Activated naive CD4-positive, alpha-beta T cell treated with anti-CD3 and anti-CD28 coated beads, Interleukin-2, amount 10 ng/mL, durations not matched to agents 7 days and 5 days (primary cell): Measurements from ENCODE around the gene PRKG2.

Source experiments
- CTCF ChIA-PET: fragments of 350-600 bp; sonication (Branson Sonifier 250); formaldehyde crosslinking; loops from one replicate; lab custom pipeline; 2021; ENCODE audit warnings: antibody characterized with exemption; lab: Charles Lee
- DNase-seq: peaks from one replicate; pipeline ENCODE4 v3.0.0-alpha.2; 2020
- H3K27ac Mint-ChIP-seq: one replicate; pipeline ENCODE4 v1.8.0; 2021; ENCODE audit warnings: mild to moderate bottlenecking, moderate library complexity, mixed read lengths
- H3K27me3 Mint-ChIP-seq: one replicate; pipeline ENCODE4 v1.8.0; 2021; ENCODE audit warnings: mild to moderate bottlenecking, mixed read lengths
- H3K36me3 Mint-ChIP-seq: one replicate; pipeline ENCODE4 v1.8.0; 2021; ENCODE audit warnings: mixed read lengths
- H3K4me1 Mint-ChIP-seq: one replicate; pipeline ENCODE4 v1.8.0; 2021; ENCODE audit warnings: mixed read lengths
- H3K4me3 Mint-ChIP-seq: one replicate; pipeline ENCODE4 v1.8.0; 2021; ENCODE audit warnings: mild to moderate bottlenecking, moderate library complexity, mixed read lengths
- H3K9me3 Mint-ChIP-seq: one replicate; pipeline ENCODE4 v1.8.0; 2021; ENCODE audit warnings: mixed read lengths

The PRKG2 gene

GRCh38 chr4:81199831-81200230 is 15.2 kb downstream of the PRKG2 start:
- Mint-ChIP-seq H3K27me3 (peaks cover 8% of the 10 kb centered on the region), H3K36me3 (no peaks in the 10 kb centered on the region), H3K4me3 (no peak overlapping the region), H3K27ac (no peak overlapping the region), H3K4me1 (no peaks in the 10 kb centered on the region), H3K9me3 (no peaks in the 10 kb centered on the region)
- DNase-seq = no peak
- CTCF ChIA-PET = interaction anchor here (0.6 to 1.1 kb wide), 2 partner anchors 130 to 787 kb away, joined by 3 to 4 read pairs; no protein-coding TSS in a partner anchor

GRCh38 chr4:81198609-81199008 is 16.4 kb downstream of the PRKG2 start:
- no peaks in the 10 kb centered on the region for H3K4me1 Mint-ChIP-seq
- H3K27me3 Mint-ChIP-seq = peaks cover under 1% of the 10 kb centered on the region
- DNase-seq = no peak
- no peak overlapping the region for H3K4me3 Mint-ChIP-seq
- CTCF ChIA-PET = no interaction called here
- H3K36me3 Mint-ChIP-seq = no peaks in the 10 kb centered on the region
- no peaks in the 10 kb centered on the region for H3K9me3 Mint-ChIP-seq
- H3K27ac Mint-ChIP-seq = no peak overlapping the region

GRCh38 chr4:81197864-81198524 is 17.0 kb downstream of the PRKG2 start:
- Mint-ChIP-seq H3K4me1 (no peaks in the 10 kb centered on the region), H3K27me3 (no peaks in the 10 kb centered on the region), H3K36me3 (no peaks in the 10 kb centered on the region), H3K9me3 (no peaks in the 10 kb centered on the region), H3K4me3 (no peak overlapping the region), H3K27ac (no peak overlapping the region)
- no peak for DNase-seq
- CTCF ChIA-PET = no interaction called here

- H3K4me3 Mint-ChIP-seq = no peak overlapping the region
- no peaks in the 10 kb centered on the region for H3K9me3 Mint-ChIP-seq
- H3K4me1 Mint-ChIP-seq = no peaks in the 10 kb centered on the region
- no peaks in the 10 kb centered on the region for H3K27me3 Mint-ChIP-seq
- no peaks in the 10 kb centered on the region for H3K36me3 Mint-ChIP-seq
- no peak overlapping the region for H3K27ac Mint-ChIP-seq
- DNase-seq = no peak
- CTCF ChIA-PET = no interaction called here
These were observed 18.8 kb downstream of the PRKG2 start for GRCh38 chr4:81196126-81196650.

GRCh38 chr4:81195475-81195874 is 19.5 kb downstream of the PRKG2 start:
- Mint-ChIP-seq H3K36me3 (no peaks in the 10 kb centered on the region), H3K4me1 (no peaks in the 10 kb centered on the region), H3K4me3 (no peak overlapping the region), H3K9me3 (no peaks in the 10 kb centered on the region), H3K27ac (no peak overlapping the region), H3K27me3 (no peaks in the 10 kb centered on the region)
- DNase-seq = no peak
- CTCF ChIA-PET = no interaction called here

GRCh38 chr4:81194286-81194685 is 20.7 kb downstream of the PRKG2 start:
- Mint-ChIP-seq H3K4me3 (no peak overlapping the region), H3K4me1 (no peaks in the 10 kb centered on the region), H3K9me3 (no peaks in the 10 kb centered on the region), H3K36me3 (no peaks in the 10 kb centered on the region), H3K27ac (no peak overlapping the region), H3K27me3 (no peaks in the 10 kb centered on the region)
- CTCF ChIA-PET = no interaction called here
- DNase-seq = no peak

GRCh38 chr4:81180916-81181315 is 34.1 kb downstream of the PRKG2 start:
- no peak for DNase-seq
- CTCF ChIA-PET = no interaction called here
- peaks cover 8% of the 10 kb centered on the region for H3K27me3 Mint-ChIP-seq

GRCh38 chr4:81179326-81179725 is 35.7 kb downstream of the PRKG2 start:
- no peak for DNase-seq
- Mint-ChIP-seq H3K36me3 (no peaks in the 10 kb centered on the region), H3K4me3 (no peak overlapping the region), H3K4me1 (no peaks in the 10 kb centered on the region), H3K9me3 (no peaks in the 10 kb centered on the region), H3K27me3 (peaks cover 7% of the 10 kb centered on the region), H3K27ac (no peak overlapping the region)
- CTCF ChIA-PET = no interaction called here

More at GRCh38 chr4:81180916-81181315, 34.1 kb downstream of the PRKG2 start:
- Mint-ChIP-seq H3K27ac (no peak overlapping the region), H3K36me3 (no peaks in the 10 kb centered on the region), H3K4me3 (no peak overlapping the region), H3K4me1 (no peaks in the 10 kb centered on the region), H3K9me3 (no peaks in the 10 kb centered on the region)

- Mint-ChIP-seq H3K4me3 (no peak overlapping the region), H3K27ac (no peak overlapping the region), H3K9me3 (no peaks in the 10 kb centered on the region), H3K27me3 (no peaks in the 10 kb centered on the region), H3K4me1 (no peaks in the 10 kb centered on the region), H3K36me3 (no peaks in the 10 kb centered on the region)
- CTCF ChIA-PET = no interaction called here
- no peak for DNase-seq
These were observed 41.8 kb downstream of the PRKG2 start for GRCh38 chr4:81173213-81173612.

GRCh38 chr4:81166458-81167160 is 48.4 kb downstream of the PRKG2 start:
- H3K27ac Mint-ChIP-seq = no peak overlapping the region
- no peaks in the 10 kb centered on the region for H3K27me3 Mint-ChIP-seq
- no peaks in the 10 kb centered on the region for H3K9me3 Mint-ChIP-seq
- no peaks in the 10 kb centered on the region for H3K36me3 Mint-ChIP-seq
- H3K4me1 Mint-ChIP-seq = no peaks in the 10 kb centered on the region
- no peak overlapping the region for H3K4me3 Mint-ChIP-seq
- CTCF ChIA-PET = no interaction called here
- DNase-seq = no peak

GRCh38 chr4:81165861-81166430 is 49.1 kb downstream of the PRKG2 start:
- Mint-ChIP-seq H3K4me3 (no peak overlapping the region), H3K9me3 (no peaks in the 10 kb centered on the region), H3K4me1 (no peaks in the 10 kb centered on the region), H3K27me3 (no peaks in the 10 kb centered on the region), H3K36me3 (no peaks in the 10 kb centered on the region), H3K27ac (no peak overlapping the region)
- DNase-seq = no peak
- CTCF ChIA-PET = no interaction called here

- CTCF ChIA-PET = no interaction called here
- Mint-ChIP-seq H3K36me3 (no peaks in the 10 kb centered on the region), H3K4me3 (no peak overlapping the region), H3K27me3 (no peaks in the 10 kb centered on the region), H3K9me3 (no peaks in the 10 kb centered on the region), H3K4me1 (no peaks in the 10 kb centered on the region), H3K27ac (no peak overlapping the region)
- DNase-seq = no peak
These were observed 50.2 kb downstream of the PRKG2 start for GRCh38 chr4:81164623-81165416.

GRCh38 chr4:81164126-81164525 is 50.9 kb downstream of the PRKG2 start:
- CTCF ChIA-PET = no interaction called here
- no peaks in the 10 kb centered on the region for H3K9me3 Mint-ChIP-seq
- DNase-seq = no peak
- no peaks in the 10 kb centered on the region for H3K36me3 Mint-ChIP-seq
- no peaks in the 10 kb centered on the region for H3K27me3 Mint-ChIP-seq
- H3K4me1 Mint-ChIP-seq = no peaks in the 10 kb centered on the region
- H3K27ac Mint-ChIP-seq = no peak overlapping the region
- no peak overlapping the region for H3K4me3 Mint-ChIP-seq

GRCh38 chr4:81162752-81163458 is 52.1 kb downstream of the PRKG2 start:
- H3K36me3 Mint-ChIP-seq = no peaks in the 10 kb centered on the region
- no peaks in the 10 kb centered on the region for H3K4me1 Mint-ChIP-seq
- H3K27ac Mint-ChIP-seq = no peak overlapping the region
- H3K27me3 Mint-ChIP-seq = no peaks in the 10 kb centered on the region
- H3K4me3 Mint-ChIP-seq = no peak overlapping the region
- no peak for DNase-seq
- CTCF ChIA-PET = no interaction called here
- H3K9me3 Mint-ChIP-seq = peaks cover 3% of the 10 kb centered on the region
